ENCODE data around the gene CLDN19. TPM values are rescaled to one million over a fixed set of nuclear protein-coding genes. Genes with fewer than 3 reads are reported as not detected.

Gene CLDN19
- total and polyA plus RNA-seq, 2 donors (not counting 1 experiment from before 2014, with no cell fraction given), result 0.03 TPM; not detected in 1

DNA sequence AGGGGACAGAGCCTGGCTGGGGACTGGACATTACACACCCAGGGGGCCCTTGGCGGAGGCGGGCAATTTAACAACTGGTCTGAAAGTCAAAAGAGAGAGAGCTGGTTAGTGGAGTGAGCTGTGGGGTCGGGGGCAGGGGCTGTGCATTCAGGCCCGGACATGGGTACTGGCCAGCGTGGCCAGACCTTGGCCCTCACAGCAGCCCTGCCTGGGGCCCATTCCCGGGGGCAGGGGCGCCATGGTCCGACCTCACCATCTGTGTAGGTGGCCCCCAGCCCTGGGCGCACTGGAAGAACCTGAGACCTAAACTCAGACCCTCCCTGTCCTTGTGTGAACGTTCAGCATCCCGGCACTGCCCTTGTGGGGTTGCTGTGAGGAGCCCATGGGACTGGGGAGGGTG, 5.0 kb downstream of the CLDN19 start:
- Mint-ChIP-seq H3K4me1 (peaks cover 12% of the 10 kb centered on the region), H3K9me3 (ENCODE audit: insufficient read depth) (no peaks in the 10 kb centered on the region), H3K27me3 (no peaks in the 10 kb centered on the region), H3K27ac (no peak overlapping the region), H3K4me3 (no peak overlapping the region)
- ATAC-seq (ENCODE audit: low read depth) (no peak), DNase-seq (no peak)
- H3K36me3 ChIP-seq (replicated peaks in 1 of 2; ENCODE audit: control extremely low read depth in 1 of 2, control insufficient read depth in 1 of 2, extremely low read depth in 1 of 2, insufficient read depth in 2 of 2, low read length in 1 of 2), result no peaks in the 10 kb centered on the region
- H3K27ac ChIP-seq (ENCODE audit: low read length in 2 of 2), result no peak overlapping the region
- H3K9ac ChIP-seq (ENCODE audit: low read length), result no peak overlapping the region
- 96% methylated on average over 8 of the region's 11 CpGs for WGBS (ENCODE audit: insufficient coverage)
- ChIA-PET POLR2A (no interaction called here), CTCF (interaction anchor here (1.0 kb wide), 1 partner anchor 12 kb away, joined by 3 read pairs; no protein-coding TSS in a partner anchor)
- no peak overlapping the region for H2AFZ ChIP-seq (ENCODE audit: insufficient read depth, low read depth, low read length, poor library complexity, severe bottlenecking)
- TF ChIP-seq EZH2 (IDR thresholded peaks at IDR 0.05; ENCODE audit: borderline replicate concordance, insufficient read depth, low read depth, low read length, poor library complexity, severe bottlenecking), result no peak
- TF ChIP-seq, protein P1, sequence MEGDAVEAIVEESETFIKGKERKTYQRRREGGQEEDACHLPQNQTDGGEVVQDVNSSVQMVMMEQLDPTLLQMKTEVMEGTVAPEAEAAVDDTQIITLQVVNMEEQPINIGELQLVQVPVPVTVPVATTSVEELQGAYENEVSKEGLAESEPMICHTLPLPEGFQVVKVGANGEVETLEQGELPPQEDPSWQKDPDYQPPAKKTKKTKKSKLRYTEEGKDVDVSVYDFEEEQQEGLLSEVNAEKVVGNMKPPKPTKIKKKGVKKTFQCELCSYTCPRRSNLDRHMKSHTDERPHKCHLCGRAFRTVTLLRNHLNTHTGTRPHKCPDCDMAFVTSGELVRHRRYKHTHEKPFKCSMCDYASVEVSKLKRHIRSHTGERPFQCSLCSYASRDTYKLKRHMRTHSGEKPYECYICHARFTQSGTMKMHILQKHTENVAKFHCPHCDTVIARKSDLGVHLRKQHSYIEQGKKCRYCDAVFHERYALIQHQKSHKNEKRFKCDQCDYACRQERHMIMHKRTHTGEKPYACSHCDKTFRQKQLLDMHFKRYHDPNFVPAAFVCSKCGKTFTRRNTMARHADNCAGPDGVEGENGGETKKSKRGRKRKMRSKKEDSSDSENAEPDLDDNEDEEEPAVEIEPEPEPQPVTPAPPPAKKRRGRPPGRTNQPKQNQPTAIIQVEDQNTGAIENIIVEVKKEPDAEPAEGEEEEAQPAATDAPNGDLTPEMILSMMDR (IDR thresholded peaks at IDR 0.05), result no peak
- no peaks in the 10 kb centered on the region for H4K20me1 ChIP-seq (ENCODE audit: control insufficient read depth, insufficient read depth, low read length, poor library complexity, severe bottlenecking)
- H3K9me3 ChIP-seq (ENCODE audit: control extremely low read depth in 1 of 3, control insufficient read depth in 2 of 3, insufficient read depth in 1 of 3, low read length in 2 of 3), result no peaks in the 10 kb centered on the region
- H3K79me2 ChIP-seq (ENCODE audit: control insufficient read depth, insufficient read depth, low read length), result no peaks in the 10 kb centered on the region
- H3K27me3 ChIP-seq (replicated peaks in 1 of 4; ENCODE audit: control extremely low read depth in 1 of 4, control insufficient read depth in 3 of 4, insufficient read depth in 4 of 4, low read length in 3 of 4), result no peaks in the 10 kb centered on the region
- no peak overlapping the region for H3K4me3 ChIP-seq (ENCODE audit: control extremely low read depth in 1 of 5, extremely low read depth in 1 of 5, insufficient read depth in 1 of 5, low read depth in 2 of 5, low read length in 4 of 5)
- H3K4me1 ChIP-seq (ENCODE audit: control insufficient read depth in 2 of 2, insufficient read depth in 2 of 2, low read length in 2 of 2), result peaks cover 10 to 16% of the 10 kb centered on the region in 2 donors
- intact Hi-C loops (cut with micrococcal nuclease), result no loop called here
- no peak overlapping the region for H3K4me2 ChIP-seq (replicated peaks; ENCODE audit: low read depth, low read length, poor library complexity, severe bottlenecking)

DNA sequence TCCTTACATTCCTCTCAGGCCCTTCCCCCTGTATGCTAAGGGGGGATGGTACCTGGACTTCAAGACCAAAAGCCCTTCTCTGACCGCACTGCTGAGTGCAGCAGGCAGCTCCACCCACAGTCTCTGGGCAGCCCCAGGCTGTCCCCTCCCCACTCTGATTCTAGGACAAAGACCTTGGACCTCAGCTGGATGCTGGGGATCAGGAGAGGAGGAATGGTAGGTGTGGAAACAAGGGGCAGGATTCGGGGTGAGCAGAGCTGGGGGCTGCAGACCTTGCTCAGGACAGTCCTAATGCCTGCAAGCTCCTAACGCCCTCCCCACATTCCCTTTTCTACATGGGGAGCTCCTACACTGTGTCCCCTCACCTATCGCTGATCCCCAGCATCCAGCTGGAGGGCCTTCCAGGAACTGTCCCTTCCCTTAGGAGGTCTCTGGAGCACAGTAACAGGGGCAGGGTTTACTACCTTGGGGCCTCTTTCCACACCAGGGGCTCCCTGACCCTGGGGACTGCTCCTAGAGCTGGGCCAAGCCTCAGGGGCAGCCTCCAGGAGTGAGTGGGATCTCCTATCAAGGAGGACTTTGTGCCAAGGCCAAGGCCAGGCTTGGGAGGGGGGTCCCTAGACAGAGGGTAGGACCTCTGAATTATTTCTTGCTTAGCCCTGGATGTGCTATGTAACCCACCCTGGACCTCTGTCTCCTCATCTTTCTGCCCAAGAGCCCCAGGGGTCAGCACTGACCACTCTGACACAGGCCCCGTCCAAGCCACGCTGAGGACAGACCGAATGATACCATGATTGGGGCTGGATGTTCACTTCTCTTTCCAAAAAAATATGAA, 5.6 kb downstream of the CLDN19 start:
- H3K4me1 Mint-ChIP-seq, result peaks cover 12% of the 10 kb centered on the region
- 88% methylated on average over 2 of the region's 7 CpGs for WGBS (ENCODE audit: insufficient coverage)
- POLR2A ChIA-PET, result no interaction called here
- Histone ChIP-seq H3K4me1 (ENCODE audit: control insufficient read depth in 2 of 2, insufficient read depth in 2 of 2, low read length in 2 of 2) (peaks cover 10 to 16% of the 10 kb centered on the region in 2 donors), H4K20me1 (ENCODE audit: control insufficient read depth, insufficient read depth, low read length, poor library complexity, severe bottlenecking) (no peaks in the 10 kb centered on the region), H3K27ac (ENCODE audit: low read length in 2 of 2) (no peak overlapping the region), H3K4me3 (ENCODE audit: control extremely low read depth in 1 of 5, extremely low read depth in 1 of 5, insufficient read depth in 1 of 5, low read depth in 2 of 5, low read length in 4 of 5) (no peak overlapping the region), H2AFZ (ENCODE audit: insufficient read depth, low read depth, low read length, poor library complexity, severe bottlenecking) (no peak overlapping the region), H3K9ac (ENCODE audit: low read length) (no peak overlapping the region), H3K79me2 (ENCODE audit: control insufficient read depth, insufficient read depth, low read length) (no peaks in the 10 kb centered on the region), H3K9me3 (ENCODE audit: control extremely low read depth in 1 of 3, control insufficient read depth in 2 of 3, insufficient read depth in 1 of 3, low read length in 2 of 3) (no peaks in the 10 kb centered on the region), H3K36me3 (replicated peaks in 1 of 2; ENCODE audit: control extremely low read depth in 1 of 2, control insufficient read depth in 1 of 2, extremely low read depth in 1 of 2, insufficient read depth in 2 of 2, low read length in 1 of 2) (no peaks in the 10 kb centered on the region), H3K27me3 (replicated peaks in 1 of 4; ENCODE audit: control extremely low read depth in 1 of 4, control insufficient read depth in 3 of 4, insufficient read depth in 4 of 4, low read length in 3 of 4) (no peaks in the 10 kb centered on the region), H3K4me2 (replicated peaks; ENCODE audit: low read depth, low read length, poor library complexity, severe bottlenecking) (no peak overlapping the region)
- no peaks in the 10 kb centered on the region for H3K27me3 Mint-ChIP-seq
- no peak for DNase-seq
- H3K9me3 Mint-ChIP-seq (ENCODE audit: insufficient read depth), result no peaks in the 10 kb centered on the region
- no peak overlapping the region for H3K4me3 Mint-ChIP-seq
- ATAC-seq (ENCODE audit: low read depth), result no peak
- no peak overlapping the region for H3K27ac Mint-ChIP-seq
- CTCF ChIA-PET, result no interaction called here
- TF ChIP-seq EZH2 (IDR thresholded peaks at IDR 0.05; ENCODE audit: borderline replicate concordance, insufficient read depth, low read depth, low read length, poor library complexity, severe bottlenecking), result no peak
- TF ChIP-seq, protein P1 (IDR thresholded peaks at IDR 0.05), result no peak
- intact Hi-C loops (cut with micrococcal nuclease), result no loop called here

All from B cell (primary cell).